H1 (cell line): Measurements from ENCODE around the gene CLEC1A.

Experiments
- CHD1 ChIP-seq: IDR thresholded peaks from 2 replicates; pipeline ENCODE4 v1.6.1; 2012; ENCODE audit warnings: low read depth, low read length, improper control_type of control experiment
- EZH2 ChIP-seq: fragments of 200-600 bp; sonication (generic); IDR thresholded peaks from 2 replicates; pipeline ENCODE4 v1.7.1; 2012; ENCODE audit warnings: low read depth, mild to moderate bottlenecking, moderate library complexity, low read length, inconsistent platforms; ENCODE audit not compliant: severe bottlenecking
- GABPA ChIP-seq: IDR thresholded peaks from 2 replicates; pipeline ENCODE4 v1.6.1; 2011; ENCODE audit warnings: mild to moderate bottlenecking, low read length, moderate library complexity, borderline replicate concordance; ENCODE audit not compliant: insufficient read depth
- MAFK ChIP-seq: IDR thresholded peaks from 2 replicates; pipeline ENCODE4 v1.6.1; 2012; ENCODE audit warnings: low read depth, mild to moderate bottlenecking, improper control_type of control experiment, low read length
- POLR2A ChIP-seq, 2 experiments: IDR thresholded peaks; 1 replicate in 1 of 2; 2 replicates in 1 of 2; pipeline ENCODE4 v1.6.1; 2011; ENCODE audit warnings: low read depth in 2 of 2, low read length in 2 of 2, mild to moderate bottlenecking in 2 of 2; ENCODE audit errors: control extremely low read depth in 1 of 2
- POLR2AphosphoS5 ChIP-seq: IDR thresholded peaks from 2 replicates; pipeline ENCODE4 v1.6.1; 2011; ENCODE audit warnings: low read depth, low read length
- RFX5 ChIP-seq: IDR thresholded peaks from 2 replicates; pipeline ENCODE4 v1.6.1; 2011; ENCODE audit warnings: low read depth, low read length, improper control_type of control experiment, borderline replicate concordance
- SIX5 ChIP-seq: IDR thresholded peaks from 2 replicates; pipeline ENCODE4 v1.6.1; 2011; ENCODE audit warnings: mild to moderate bottlenecking, low read depth, low read length
- SP1 ChIP-seq: IDR thresholded peaks from 2 replicates; pipeline ENCODE4 v1.6.1; 2011; ENCODE audit warnings: low read depth, low read length
- TBP ChIP-seq: IDR thresholded peaks from 2 replicates; pipeline ENCODE4 v1.6.1; 2011; ENCODE audit warnings: low read depth, low read length, improper control_type of control experiment
- YY1 ChIP-seq: IDR thresholded peaks from 2 replicates; pipeline ENCODE4 v1.6.1; 2011; ENCODE audit warnings: low read depth, mild to moderate bottlenecking, low read length
- TF ChIP-seq, protein P1 (sequence below), 3 experiments: IDR thresholded peaks; 1 replicate in 2 of 3; 2 replicates in 1 of 3; pipeline versions ENCODE4 v1.5.1 to v1.6.1; 2011; ENCODE audit warnings: low read length in 3 of 3, mild to moderate bottlenecking in 3 of 3, inconsistent platforms in 2 of 3, low read depth in 1 of 3, moderate library complexity in 1 of 3; ENCODE audit not compliant: insufficient read depth in 1 of 3; ENCODE audit errors: control extremely low read depth in 1 of 3

DNA sequence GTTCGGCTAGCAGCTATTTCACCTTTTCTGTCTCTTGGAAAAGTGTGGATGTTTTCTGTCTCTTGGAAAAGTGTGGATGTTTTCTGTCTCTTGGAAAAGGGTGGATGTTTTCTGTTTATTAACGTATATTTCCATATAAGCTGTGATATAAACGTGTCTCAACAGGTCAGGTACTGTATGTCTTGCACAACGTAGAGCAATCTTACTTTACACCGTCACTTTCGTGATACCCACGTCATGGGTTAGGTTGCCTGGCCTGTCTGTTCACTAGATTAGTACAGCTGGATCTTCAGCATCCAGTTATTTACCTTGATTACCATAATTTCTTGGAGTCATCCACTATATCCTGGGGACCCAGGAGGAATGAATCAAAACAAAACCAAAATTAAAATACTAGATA lies 17.1 kb upstream of the CLEC1A start:
- TF ChIP-seq SP1, result no peak
- TF ChIP-seq, protein P1, sequence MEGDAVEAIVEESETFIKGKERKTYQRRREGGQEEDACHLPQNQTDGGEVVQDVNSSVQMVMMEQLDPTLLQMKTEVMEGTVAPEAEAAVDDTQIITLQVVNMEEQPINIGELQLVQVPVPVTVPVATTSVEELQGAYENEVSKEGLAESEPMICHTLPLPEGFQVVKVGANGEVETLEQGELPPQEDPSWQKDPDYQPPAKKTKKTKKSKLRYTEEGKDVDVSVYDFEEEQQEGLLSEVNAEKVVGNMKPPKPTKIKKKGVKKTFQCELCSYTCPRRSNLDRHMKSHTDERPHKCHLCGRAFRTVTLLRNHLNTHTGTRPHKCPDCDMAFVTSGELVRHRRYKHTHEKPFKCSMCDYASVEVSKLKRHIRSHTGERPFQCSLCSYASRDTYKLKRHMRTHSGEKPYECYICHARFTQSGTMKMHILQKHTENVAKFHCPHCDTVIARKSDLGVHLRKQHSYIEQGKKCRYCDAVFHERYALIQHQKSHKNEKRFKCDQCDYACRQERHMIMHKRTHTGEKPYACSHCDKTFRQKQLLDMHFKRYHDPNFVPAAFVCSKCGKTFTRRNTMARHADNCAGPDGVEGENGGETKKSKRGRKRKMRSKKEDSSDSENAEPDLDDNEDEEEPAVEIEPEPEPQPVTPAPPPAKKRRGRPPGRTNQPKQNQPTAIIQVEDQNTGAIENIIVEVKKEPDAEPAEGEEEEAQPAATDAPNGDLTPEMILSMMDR (IDR thresholded peaks at IDR 0.05; ENCODE audit: control extremely low read depth in 1 of 3, insufficient read depth in 1 of 3, low read depth in 1 of 3, low read length in 3 of 3), result no peak
- TF ChIP-seq MAFK, result no peak
- no peak for TF ChIP-seq TBP
- no peak for TF ChIP-seq POLR2AphosphoS5
- no peak for TF ChIP-seq EZH2
- no peak for TF ChIP-seq YY1
- TF ChIP-seq GABPA, result no peak
- TF ChIP-seq CHD1, result no peak
- TF ChIP-seq POLR2A (IDR thresholded peaks at IDR 0.05; ENCODE audit: control extremely low read depth in 1 of 2, low read depth in 2 of 2, low read length in 2 of 2), result no peak
- TF ChIP-seq RFX5, result no peak
- TF ChIP-seq SIX5, result no peak
